ENCODE data around the gene NXPE3.

DNA sequence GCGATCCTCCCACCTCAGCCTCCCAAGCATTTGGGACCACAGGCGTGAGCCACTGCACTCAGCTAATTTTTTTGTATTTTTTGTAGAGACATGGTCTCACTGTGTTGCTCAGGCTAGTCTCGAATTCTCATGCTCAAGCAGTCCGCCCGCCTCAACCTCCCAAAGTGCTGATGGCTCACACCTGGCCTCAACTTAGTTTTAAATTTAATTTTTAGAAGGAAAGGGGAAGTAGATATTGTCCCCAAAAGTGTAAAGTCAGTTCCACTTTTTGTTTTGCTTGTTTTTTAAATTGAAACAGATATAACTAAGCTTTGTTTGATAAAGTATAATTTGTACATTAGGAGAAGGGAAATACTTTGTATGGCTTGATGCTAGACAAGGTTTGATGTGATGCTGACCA, 39.0 kb downstream of the NXPE3 start:
- TF ChIP-seq, protein P1, sequence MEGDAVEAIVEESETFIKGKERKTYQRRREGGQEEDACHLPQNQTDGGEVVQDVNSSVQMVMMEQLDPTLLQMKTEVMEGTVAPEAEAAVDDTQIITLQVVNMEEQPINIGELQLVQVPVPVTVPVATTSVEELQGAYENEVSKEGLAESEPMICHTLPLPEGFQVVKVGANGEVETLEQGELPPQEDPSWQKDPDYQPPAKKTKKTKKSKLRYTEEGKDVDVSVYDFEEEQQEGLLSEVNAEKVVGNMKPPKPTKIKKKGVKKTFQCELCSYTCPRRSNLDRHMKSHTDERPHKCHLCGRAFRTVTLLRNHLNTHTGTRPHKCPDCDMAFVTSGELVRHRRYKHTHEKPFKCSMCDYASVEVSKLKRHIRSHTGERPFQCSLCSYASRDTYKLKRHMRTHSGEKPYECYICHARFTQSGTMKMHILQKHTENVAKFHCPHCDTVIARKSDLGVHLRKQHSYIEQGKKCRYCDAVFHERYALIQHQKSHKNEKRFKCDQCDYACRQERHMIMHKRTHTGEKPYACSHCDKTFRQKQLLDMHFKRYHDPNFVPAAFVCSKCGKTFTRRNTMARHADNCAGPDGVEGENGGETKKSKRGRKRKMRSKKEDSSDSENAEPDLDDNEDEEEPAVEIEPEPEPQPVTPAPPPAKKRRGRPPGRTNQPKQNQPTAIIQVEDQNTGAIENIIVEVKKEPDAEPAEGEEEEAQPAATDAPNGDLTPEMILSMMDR (IDR thresholded peaks at IDR 0.05) = no peak
- TF ChIP-seq POLR2A (IDR thresholded peaks at IDR 0.05) (no peak), EP300 (IDR thresholded peaks at IDR 0.05) (no peak), POLR2AphosphoS5 (IDR thresholded peaks at IDR 0.05) (no peak)

All from sigmoid colon (tissue), 4 donors.